HCT116 (cell line): ENCODE data around the gene TMCO6. TPM values are rescaled to one million over a fixed set of nuclear protein-coding genes. Genes with fewer than 3 reads are reported as not detected.

ENCODE experiments used
- ATAC-seq: fragments of 200-7000 bp; cut with Tn5 transposase; 2 replicates; pipeline ENCODE4 v1.9.1; 2020; ENCODE audit warnings: mild to moderate bottlenecking, moderate library complexity
- BruUV-seq: library from RNA; stranded (reverse); fragments of 400-500 nt; replicated peaks from 2 replicates; lab custom pipeline; 2021; lab: Mats Ljungman, UMichigan
- CTCF ChIA-PET: fragments of 300-600 bp; sonication (Branson Sonifier 250); formaldehyde crosslinking; loops from one replicate; lab custom pipeline; 2021; ENCODE audit warnings: antibody characterized with exemption; lab: Charles Lee
- POLR2A ChIA-PET: fragments of 300-600, 350-600 bp; sonication (Branson Sonifier 250); formaldehyde crosslinking; loops from one replicate; lab custom pipeline; 2021; ENCODE audit warnings: antibody characterized with exemption; lab: Charles Lee
- RAD21 ChIA-PET, 2 experiments: fragments of 300-600 bp; sonication (Branson Sonifier 250); formaldehyde crosslinking; loops; one replicate each; lab custom pipeline; 2023; ENCODE audit warnings: low total read pairs in 2 of 2; ENCODE audit not compliant: uncharacterized antibody in 2 of 2, unreplicated experiment in 2 of 2, low non-redundant PET in 1 of 2; lab: Charles Lee
- DNase-seq: peaks from one replicate; pipeline ENCODE4 v3.0.0-alpha.2; 2010; ENCODE audit warnings: low read depth, low spot score
- H2AFZ ChIP-seq: fragments of 200-600 bp; shearing (Covaris generic), sonication (generic); 2 replicates; pipeline ENCODE4 v1.6.1; 2017; ENCODE audit warnings: low read depth, mixed run types, mixed read lengths, antibody characterized with exemption, low read length; ENCODE audit not compliant: poor library complexity, severe bottlenecking
- H3K27ac ChIP-seq: 2 replicates; pipeline ENCODE4 v1.5.1; 2012; ENCODE audit warnings: low read depth, low read length
- H3K27me3 ChIP-seq: fragments of 200-600 bp; sonication (generic); 2 replicates; pipeline ENCODE4 v1.6.1; 2016; ENCODE audit warnings: mixed run types, low read length, mixed read lengths; ENCODE audit not compliant: insufficient read depth
- H3K36me3 ChIP-seq, 2 experiments: fragments of 200-500 bp in 1 of 2; fragments of 200-600 bp in 1 of 2; sonication (Bioruptor generic) in 1 of 2; sonication (generic) in 1 of 2; 2 replicates each; pipeline versions ENCODE4 v1.5.1 to v1.6.1; 2014 to 2016; ENCODE audit warnings: low read length in 2 of 2, inconsistent platforms in 1 of 2, mixed read lengths in 1 of 2, mixed run types in 1 of 2; ENCODE audit not compliant: insufficient read depth in 2 of 2, control insufficient read depth in 1 of 2
- H3K4me1 ChIP-seq, 2 experiments: fragments of 200-600 bp in 1 of 2; sonication (generic) in 1 of 2; 2 replicates each; pipeline versions ENCODE4 v1.5.1 to v1.6.1; 2012 to 2017; ENCODE audit warnings: low read length in 2 of 2, inconsistent platforms in 1 of 2, mild to moderate bottlenecking in 1 of 2, mixed read lengths in 1 of 2, mixed run types in 1 of 2, moderate library complexity in 1 of 2; ENCODE audit not compliant: insufficient read depth in 2 of 2, control insufficient read depth in 1 of 2
- H3K4me2 ChIP-seq: fragments of 200-600 bp; sonication (generic); 2 replicates; pipeline ENCODE4 v1.6.1; 2017; ENCODE audit warnings: mixed run types, low read length, mixed read lengths
- H3K4me3 ChIP-seq, 2 experiments: fragments of 200-600 bp in 1 of 2; sonication (generic) in 1 of 2; replicated peaks in 1 of 2; 2 replicates each; pipeline ENCODE4 v1.5.1; 2011 to 2016; ENCODE audit warnings: low read length in 2 of 2, control low read depth in 1 of 2, low read depth in 1 of 2, mild to moderate bottlenecking in 1 of 2, mixed read lengths in 1 of 2, mixed run types in 1 of 2
- H3K79me2 ChIP-seq: fragments of 200-600 bp; sonication (generic); 2 replicates; pipeline ENCODE4 v1.6.1; 2017; ENCODE audit warnings: mild to moderate bottlenecking, mixed run types, low read length, moderate library complexity, mixed read lengths; ENCODE audit not compliant: insufficient read depth
- H3K9ac ChIP-seq: fragments of 200-600 bp; sonication (generic); 2 replicates; pipeline ENCODE4 v1.6.1; 2016; ENCODE audit warnings: low read length, mixed read lengths
- H3K9me2 ChIP-seq: fragments of 200-600 bp; sonication (generic), shearing (Covaris generic); 2 replicates; pipeline ENCODE4 v1.6.1; 2017; ENCODE audit warnings: mixed run types, mild to moderate bottlenecking, moderate library complexity; ENCODE audit not compliant: insufficient read depth
- H3K9me3 ChIP-seq, 2 experiments: fragments of 200-500 bp in 1 of 2; fragments of 200-600 bp in 1 of 2; sonication (Bioruptor generic) in 1 of 2; sonication (generic) in 1 of 2; 2 replicates each; pipeline ENCODE4 v1.6.1; 2014 to 2017; ENCODE audit warnings: low read length in 2 of 2, mixed read lengths in 2 of 2, inconsistent platforms in 1 of 2, low read depth in 1 of 2, mild to moderate bottlenecking in 1 of 2, mixed run types in 1 of 2, moderate library complexity in 1 of 2; ENCODE audit not compliant: control insufficient read depth in 1 of 2, insufficient read depth in 1 of 2
- H4K20me1 ChIP-seq: fragments of 200-600 bp; sonication (generic), shearing (Covaris generic); 2 replicates; pipeline ENCODE4 v1.6.1; 2017; ENCODE audit warnings: mixed run types, mild to moderate bottlenecking, moderate library complexity; ENCODE audit not compliant: insufficient read depth
- CBX3 ChIP-seq: IDR thresholded peaks from 2 replicates; pipeline ENCODE4 v1.6.1; 2012; ENCODE audit warnings: low read depth
- CEBPB ChIP-seq: IDR thresholded peaks from 2 replicates; pipeline ENCODE4 v1.6.1; 2012; ENCODE audit warnings: low read depth
- EGR1 ChIP-seq: IDR thresholded peaks from 2 replicates; pipeline ENCODE4 v1.6.1; 2012; ENCODE audit warnings: low read depth
- ELF1 ChIP-seq: IDR thresholded peaks from 2 replicates; pipeline ENCODE4 v1.6.1; 2012; ENCODE audit warnings: low read depth, borderline replicate concordance
- EZH2 ChIP-seq: fragments of 200-600 bp; sonication (generic); IDR thresholded peaks from 2 replicates; pipeline ENCODE4 v1.6.1; 2017; ENCODE audit warnings: antibody characterized with exemption, mixed run types
- FOSL1 ChIP-seq: IDR thresholded peaks from 2 replicates; pipeline ENCODE4 v1.6.1; 2012; ENCODE audit warnings: low read depth
- MAX ChIP-seq: IDR thresholded peaks from 2 replicates; pipeline ENCODE4 v1.6.1; 2012
- RAD21 ChIP-seq: IDR thresholded peaks from 2 replicates; pipeline ENCODE4 v1.6.1; 2012; ENCODE audit warnings: low read depth, mild to moderate bottlenecking
- REST ChIP-seq: IDR thresholded peaks from 2 replicates; pipeline ENCODE4 v1.6.1; 2012; ENCODE audit warnings: low read depth
- SIN3A ChIP-seq: IDR thresholded peaks from 2 replicates; pipeline ENCODE4 v1.6.1; 2012; ENCODE audit warnings: low read depth
- SRF ChIP-seq: IDR thresholded peaks from 2 replicates; pipeline ENCODE4 v1.6.1; 2012; ENCODE audit warnings: low read depth
- YY1 ChIP-seq: IDR thresholded peaks from 2 replicates; pipeline ENCODE4 v1.6.1; 2011; ENCODE audit warnings: low read length, low read depth, moderate library complexity, mild to moderate bottlenecking; ENCODE audit not compliant: insufficient replicate concordance; ENCODE audit errors: extremely low read depth
- ZNF274 ChIP-seq: fragments of 200-500 bp; sonication (Bioruptor generic); IDR thresholded peaks from 2 replicates; pipeline ENCODE4 v1.6.1; 2014; ENCODE audit warnings: mild to moderate bottlenecking, low read depth, low read length, inconsistent platforms
- intact Hi-C: fragments of 100-400 bp; cut with micrococcal nuclease; formaldehyde crosslinking; loops from 2 replicates; pipeline ENCODE4 v1.10.0; 2022
- total RNA-seq: library from RNA; stranded (reverse); gene quantifications from one replicate; pipeline ENCODE4 v1.2.1, GENCODE V29; 2021; ENCODE audit not compliant: unreplicated experiment
- TF ChIP-seq, protein P1 (sequence below): IDR thresholded peaks from 2 replicates; pipeline ENCODE4 v1.6.1; 2011; ENCODE audit warnings: mild to moderate bottlenecking, low read length, moderate library complexity; ENCODE audit not compliant: insufficient replicate concordance; ENCODE audit errors: extremely low read depth
- TF ChIP-seq, protein P2 (sequence below): IDR thresholded peaks from 2 replicates; pipeline ENCODE4 v1.6.1; 2012

The TMCO6 gene
- total RNA-seq, 1 experiment from 2014 or later, result 28.0 TPM

DNA sequence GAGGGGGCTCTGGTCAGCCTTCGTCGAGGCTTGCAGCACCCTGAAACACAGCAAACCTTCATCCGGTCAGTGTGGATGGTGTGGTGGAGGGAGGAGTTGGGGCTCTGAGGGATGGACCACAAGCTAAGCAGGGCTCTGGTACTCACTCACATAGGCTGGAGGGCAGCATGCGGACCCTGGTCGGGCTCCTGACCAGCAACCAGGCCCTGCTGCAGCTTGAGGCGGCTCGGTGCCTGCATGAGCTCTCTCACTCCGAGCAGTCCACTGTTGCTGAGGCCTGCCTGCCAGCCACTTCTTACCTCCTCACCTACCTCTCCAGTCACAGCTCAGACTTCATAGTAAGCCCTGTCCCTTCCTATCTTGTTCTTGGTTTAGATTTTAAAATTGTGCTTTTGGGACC, 2.5 kb downstream of the TMCO6 start:
- intact Hi-C loops, result loop anchor here (10.0 kb wide), 1 partner anchor 387 kb away; no protein-coding TSS in a partner anchor
- ATAC-seq, result no peak
- Histone ChIP-seq H3K4me2 (no peak overlapping the region), H3K4me1 (peaks cover 7 to 17% of the 10 kb centered on the region in 2 experiments), H3K36me3 (peaks cover 13 to 29% of the 10 kb centered on the region in 2 experiments), H3K79me2 (peaks cover 33% of the 10 kb centered on the region), H2AFZ (no peak overlapping the region), H4K20me1 (no peaks in the 10 kb centered on the region), H3K9me3 (no peaks in the 10 kb centered on the region), H3K27me3 (no peaks in the 10 kb centered on the region), H3K4me3 (no peak overlapping the region), H3K9me2 (no peaks in the 10 kb centered on the region), H3K9ac (no peak overlapping the region), H3K27ac (no peak overlapping the region)
- DNase-seq, result no peak
- TF ChIP-seq EGR1 (no peak), YY1 (no peak), CBX3 (no peak), SRF (no peak), MAX (no peak), EZH2 (no peak), ELF1 (no peak)
- CTCF ChIA-PET, result no interaction called here
- no TSS peak for BruUV-seq
- RAD21 ChIA-PET, result no interaction called here
- POLR2A ChIA-PET, result no interaction called here

DNA sequence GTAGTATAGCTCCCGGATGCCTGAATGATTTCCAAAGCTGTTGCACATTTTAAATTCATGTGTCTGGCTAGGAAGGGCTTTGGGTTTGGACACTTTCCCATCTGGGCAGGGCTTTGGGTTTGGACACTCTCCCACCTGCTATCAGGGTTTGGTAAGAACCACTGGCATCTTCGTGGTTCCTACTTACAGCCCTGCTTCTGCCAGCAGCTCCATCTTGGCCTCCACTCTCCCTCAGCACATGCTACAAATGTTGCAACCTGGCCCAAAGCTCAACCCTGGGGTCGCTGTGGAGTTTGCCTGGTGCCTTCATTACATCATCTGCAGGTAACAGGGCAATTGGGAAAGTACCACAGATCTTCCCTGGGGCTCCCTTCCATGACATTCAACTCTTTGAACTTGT, 3.5 kb downstream of the TMCO6 start:
- H3K9me2 ChIP-seq, result no peaks in the 10 kb centered on the region
- ChIA-PET CTCF (no interaction called here), RAD21 (no interaction called here), POLR2A (no interaction called here)
- no peaks in the 10 kb centered on the region for H4K20me1 ChIP-seq
- BruUV-seq, result no TSS peak
- no peaks in the 10 kb centered on the region for H3K9me3 ChIP-seq
- peaks cover 39% of the 10 kb centered on the region for H3K79me2 ChIP-seq
- no peak overlapping the region for H3K4me3 ChIP-seq
- no peak overlapping the region for H2AFZ ChIP-seq
- intact Hi-C loops, result loop anchor here (10.0 kb wide), 1 partner anchor 388 kb away; no protein-coding TSS in a partner anchor
- ATAC-seq (no peak), DNase-seq (no peak)
- H3K27me3 ChIP-seq, result no peaks in the 10 kb centered on the region
- peaks cover 13 to 29% of the 10 kb centered on the region in 2 experiments for H3K36me3 ChIP-seq
- no peak overlapping the region for H3K9ac ChIP-seq
- H3K4me1 ChIP-seq, result peaks cover 7 to 19% of the 10 kb centered on the region in 2 experiments
- H3K4me2 ChIP-seq, result no peak overlapping the region
- H3K27ac ChIP-seq, result no peak overlapping the region
- TF ChIP-seq CBX3 (no peak), EZH2 (no peak), CEBPB (no peak), ZNF274 (no peak), EGR1 (no peak), RAD21 (no peak), REST (no peak), MAX (no peak), SIN3A (no peak), FOSL1 (no peak)
- TF ChIP-seq, protein P1, sequence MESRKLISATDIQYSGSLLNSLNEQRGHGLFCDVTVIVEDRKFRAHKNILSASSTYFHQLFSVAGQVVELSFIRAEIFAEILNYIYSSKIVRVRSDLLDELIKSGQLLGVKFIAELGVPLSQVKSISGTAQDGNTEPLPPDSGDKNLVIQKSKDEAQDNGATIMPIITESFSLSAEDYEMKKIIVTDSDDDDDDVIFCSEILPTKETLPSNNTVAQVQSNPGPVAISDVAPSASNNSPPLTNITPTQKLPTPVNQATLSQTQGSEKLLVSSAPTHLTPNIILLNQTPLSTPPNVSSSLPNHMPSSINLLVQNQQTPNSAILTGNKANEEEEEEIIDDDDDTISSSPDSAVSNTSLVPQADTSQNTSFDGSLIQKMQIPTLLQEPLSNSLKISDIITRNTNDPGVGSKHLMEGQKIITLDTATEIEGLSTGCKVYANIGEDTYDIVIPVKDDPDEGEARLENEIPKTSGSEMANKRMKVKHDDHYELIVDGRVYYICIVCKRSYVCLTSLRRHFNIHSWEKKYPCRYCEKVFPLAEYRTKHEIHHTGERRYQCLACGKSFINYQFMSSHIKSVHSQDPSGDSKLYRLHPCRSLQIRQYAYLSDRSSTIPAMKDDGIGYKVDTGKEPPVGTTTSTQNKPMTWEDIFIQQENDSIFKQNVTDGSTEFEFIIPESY, result no peak
- TF ChIP-seq, protein P2, sequence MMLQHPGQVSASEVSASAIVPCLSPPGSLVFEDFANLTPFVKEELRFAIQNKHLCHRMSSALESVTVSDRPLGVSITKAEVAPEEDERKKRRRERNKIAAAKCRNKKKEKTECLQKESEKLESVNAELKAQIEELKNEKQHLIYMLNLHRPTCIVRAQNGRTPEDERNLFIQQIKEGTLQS, result no peak
